ENCODE data around the gene RGS3. TPM values are rescaled to one million over a fixed set of nuclear protein-coding genes. Genes with fewer than 3 reads are reported as not detected.
A peak's percentile ranks its signal among the peaks of the same experiment; 100 is the strongest.

The RGS3 gene
- total and polyA plus RNA-seq, 2 of the 13 experiments (the other 11 are each of a cell fraction or from before 2014, with no cell fraction given), result 17.1 to 28.8 TPM

DNA sequence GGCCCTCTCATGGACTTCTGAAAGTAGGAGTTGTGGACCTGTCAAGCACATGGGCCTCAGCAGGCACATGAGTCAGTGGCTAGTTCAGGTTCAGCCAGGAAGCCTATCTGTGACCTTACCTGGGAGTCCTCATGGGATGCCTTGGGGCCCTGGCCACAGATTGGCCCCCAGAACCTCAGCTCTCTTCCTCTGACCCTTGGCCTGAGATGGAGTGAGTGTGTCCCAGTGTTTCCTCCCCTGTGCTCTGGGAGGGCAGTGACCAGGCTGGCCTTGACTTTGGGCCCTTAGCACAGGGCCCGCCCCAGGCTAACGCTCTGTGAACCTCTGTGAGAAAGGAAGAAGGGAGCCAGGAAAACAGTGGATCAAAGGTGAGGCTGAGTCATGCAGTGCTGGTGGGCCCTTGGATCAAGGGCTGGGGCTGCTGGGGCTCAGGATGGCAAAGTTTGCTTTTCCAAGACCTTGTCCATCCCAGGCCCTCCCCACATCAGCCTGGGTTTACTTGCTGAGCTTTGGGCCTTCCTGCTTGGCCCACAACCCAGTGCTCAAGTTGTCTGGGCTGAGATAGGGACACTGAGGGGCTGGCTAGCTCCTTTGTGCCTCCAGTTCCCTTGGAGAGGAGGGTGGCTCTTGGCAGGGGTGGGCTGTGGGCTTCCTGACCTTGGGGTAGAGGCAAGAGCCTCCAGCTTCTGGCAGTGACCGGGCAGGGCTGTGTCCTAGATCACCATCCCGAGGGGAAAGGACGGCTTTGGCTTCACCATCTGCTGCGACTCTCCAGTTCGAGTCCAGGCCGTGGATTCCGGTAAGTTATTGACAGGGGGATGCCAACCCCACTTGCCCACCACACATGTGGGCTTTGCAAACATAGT lies 41.4 kb downstream of the RGS3 start (continued):
- TF ChIP-seq, protein P1, sequence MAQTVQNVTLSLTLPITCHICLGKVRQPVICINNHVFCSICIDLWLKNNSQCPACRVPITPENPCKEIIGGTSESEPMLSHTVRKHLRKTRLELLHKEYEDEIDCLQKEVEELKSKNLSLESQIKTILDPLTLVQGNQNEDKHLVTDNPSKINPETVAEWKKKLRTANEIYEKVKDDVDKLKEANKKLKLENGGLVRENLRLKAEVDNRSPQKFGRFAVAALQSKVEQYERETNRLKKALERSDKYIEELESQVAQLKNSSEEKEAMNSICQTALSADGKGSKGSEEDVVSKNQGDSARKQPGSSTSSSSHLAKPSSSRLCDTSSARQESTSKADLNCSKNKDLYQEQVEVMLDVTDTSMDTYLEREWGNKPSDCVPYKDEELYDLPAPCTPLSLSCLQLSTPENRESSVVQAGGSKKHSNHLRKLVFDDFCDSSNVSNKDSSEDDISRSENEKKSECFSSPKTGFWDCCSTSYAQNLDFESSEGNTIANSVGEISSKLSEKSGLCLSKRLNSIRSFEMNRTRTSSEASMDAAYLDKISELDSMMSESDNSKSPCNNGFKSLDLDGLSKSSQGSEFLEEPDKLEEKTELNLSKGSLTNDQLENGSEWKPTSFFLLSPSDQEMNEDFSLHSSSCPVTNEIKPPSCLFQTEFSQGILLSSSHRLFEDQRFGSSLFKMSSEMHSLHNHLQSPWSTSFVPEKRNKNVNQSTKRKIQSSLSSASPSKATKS (CRISPR knock-in tag; IDR thresholded peaks at IDR 0.05), result no peak
- TF ChIP-seq ZSCAN29 (CRISPR knock-in tag; conservative IDR thresholded peaks at IDR 0.05), result peak; percentile 86
- TF ChIP-seq, protein P2, sequence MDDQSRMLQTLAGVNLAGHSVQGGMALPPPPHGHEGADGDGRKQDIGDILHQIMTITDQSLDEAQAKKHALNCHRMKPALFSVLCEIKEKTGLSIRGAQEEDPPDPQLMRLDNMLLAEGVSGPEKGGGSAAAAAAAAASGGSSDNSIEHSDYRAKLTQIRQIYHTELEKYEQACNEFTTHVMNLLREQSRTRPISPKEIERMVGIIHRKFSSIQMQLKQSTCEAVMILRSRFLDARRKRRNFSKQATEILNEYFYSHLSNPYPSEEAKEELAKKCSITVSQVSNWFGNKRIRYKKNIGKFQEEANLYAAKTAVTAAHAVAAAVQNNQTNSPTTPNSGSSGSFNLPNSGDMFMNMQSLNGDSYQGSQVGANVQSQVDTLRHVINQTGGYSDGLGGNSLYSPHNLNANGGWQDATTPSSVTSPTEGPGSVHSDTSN (CRISPR knock-in tag; IDR thresholded peaks at IDR 0.05; ENCODE audit: borderline replicate concordance), result no peak
- TF ChIP-seq, protein P3, sequence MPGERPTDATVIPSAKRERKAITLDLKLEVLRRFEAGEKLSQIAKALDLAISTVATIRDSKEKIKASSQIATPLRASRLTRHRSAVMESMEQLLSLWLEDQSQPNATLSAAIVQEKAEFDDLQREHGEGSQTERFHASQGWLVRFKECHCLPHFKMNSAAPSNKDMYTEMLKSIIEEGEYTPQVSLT (CRISPR knock-in tag; IDR thresholded peaks at IDR 0.05; ENCODE audit: borderline replicate concordance, low read depth), result no peak
- peak; percentile 96 for TF ChIP-seq ZBTB7B (CRISPR knock-in tag; IDR thresholded peaks at IDR 0.05)
- TF ChIP-seq MED8 (CRISPR knock-in tag; IDR thresholded peaks at IDR 0.05; ENCODE audit: insufficient replicate concordance), result peak; percentile 76
- TF ChIP-seq ZNF160 (CRISPR knock-in tag; IDR thresholded peaks at IDR 0.05), result no peak; the same call in 1 of the 2 replicates
- TF ChIP-seq REL (CRISPR knock-in tag; conservative IDR thresholded peaks at IDR 0.05), result no peak
- TF ChIP-seq, protein P4, sequence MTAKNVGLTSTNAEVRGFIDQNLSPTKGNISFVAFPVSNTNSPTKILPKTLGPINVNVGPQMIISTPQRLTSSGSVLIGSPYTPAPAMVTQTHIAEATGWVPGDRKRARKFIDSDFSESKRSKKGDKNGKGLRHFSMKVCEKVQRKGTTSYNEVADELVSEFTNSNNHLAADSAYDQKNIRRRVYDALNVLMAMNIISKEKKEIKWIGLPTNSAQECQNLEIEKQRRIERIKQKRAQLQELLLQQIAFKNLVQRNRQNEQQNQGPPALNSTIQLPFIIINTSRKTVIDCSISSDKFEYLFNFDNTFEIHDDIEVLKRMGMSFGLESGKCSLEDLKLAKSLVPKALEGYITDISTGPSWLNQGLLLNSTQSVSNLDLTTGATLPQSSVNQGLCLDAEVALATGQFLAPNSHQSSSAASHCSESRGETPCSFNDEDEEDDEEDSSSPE (CRISPR knock-in tag; IDR thresholded peaks at IDR 0.05), result 0 out of 2 replicates have a peak, but pooled peaks have one; percentile 34
- TF ChIP-seq CCAR2 (optimal IDR thresholded peaks at IDR 0.05; ENCODE audit: low read depth, low read length), result no peak
- TF ChIP-seq HOXA9 (CRISPR knock-in tag; IDR thresholded peaks at IDR 0.05; ENCODE audit: borderline replicate concordance), result no peak
- TF ChIP-seq ZNF572 (CRISPR knock-in tag; IDR thresholded peaks at IDR 0.05), result peak; percentile 19; the same call in 1 of the 2 replicates
- peak; percentile 91 for TF ChIP-seq ZFX (CRISPR knock-in tag; IDR thresholded peaks at IDR 0.05; ENCODE audit: low read depth)
- TF ChIP-seq ZNF775 (CRISPR knock-in tag; IDR thresholded peaks at IDR 0.05; ENCODE audit: borderline replicate concordance), result 0 out of 2 replicates have a peak, but pooled peaks have one; percentile 70
- TF ChIP-seq, protein P5, sequence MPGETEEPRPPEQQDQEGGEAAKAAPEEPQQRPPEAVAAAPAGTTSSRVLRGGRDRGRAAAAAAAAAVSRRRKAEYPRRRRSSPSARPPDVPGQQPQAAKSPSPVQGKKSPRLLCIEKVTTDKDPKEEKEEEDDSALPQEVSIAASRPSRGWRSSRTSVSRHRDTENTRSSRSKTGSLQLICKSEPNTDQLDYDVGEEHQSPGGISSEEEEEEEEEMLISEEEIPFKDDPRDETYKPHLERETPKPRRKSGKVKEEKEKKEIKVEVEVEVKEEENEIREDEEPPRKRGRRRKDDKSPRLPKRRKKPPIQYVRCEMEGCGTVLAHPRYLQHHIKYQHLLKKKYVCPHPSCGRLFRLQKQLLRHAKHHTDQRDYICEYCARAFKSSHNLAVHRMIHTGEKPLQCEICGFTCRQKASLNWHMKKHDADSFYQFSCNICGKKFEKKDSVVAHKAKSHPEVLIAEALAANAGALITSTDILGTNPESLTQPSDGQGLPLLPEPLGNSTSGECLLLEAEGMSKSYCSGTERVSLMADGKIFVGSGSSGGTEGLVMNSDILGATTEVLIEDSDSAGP (CRISPR knock-in tag; IDR thresholded peaks at IDR 0.05; ENCODE audit: borderline replicate concordance), result peak; percentile 91
- no peak for TF ChIP-seq DNMT1 (CRISPR knock-in tag; IDR thresholded peaks at IDR 0.05)
- TF ChIP-seq, protein P6, sequence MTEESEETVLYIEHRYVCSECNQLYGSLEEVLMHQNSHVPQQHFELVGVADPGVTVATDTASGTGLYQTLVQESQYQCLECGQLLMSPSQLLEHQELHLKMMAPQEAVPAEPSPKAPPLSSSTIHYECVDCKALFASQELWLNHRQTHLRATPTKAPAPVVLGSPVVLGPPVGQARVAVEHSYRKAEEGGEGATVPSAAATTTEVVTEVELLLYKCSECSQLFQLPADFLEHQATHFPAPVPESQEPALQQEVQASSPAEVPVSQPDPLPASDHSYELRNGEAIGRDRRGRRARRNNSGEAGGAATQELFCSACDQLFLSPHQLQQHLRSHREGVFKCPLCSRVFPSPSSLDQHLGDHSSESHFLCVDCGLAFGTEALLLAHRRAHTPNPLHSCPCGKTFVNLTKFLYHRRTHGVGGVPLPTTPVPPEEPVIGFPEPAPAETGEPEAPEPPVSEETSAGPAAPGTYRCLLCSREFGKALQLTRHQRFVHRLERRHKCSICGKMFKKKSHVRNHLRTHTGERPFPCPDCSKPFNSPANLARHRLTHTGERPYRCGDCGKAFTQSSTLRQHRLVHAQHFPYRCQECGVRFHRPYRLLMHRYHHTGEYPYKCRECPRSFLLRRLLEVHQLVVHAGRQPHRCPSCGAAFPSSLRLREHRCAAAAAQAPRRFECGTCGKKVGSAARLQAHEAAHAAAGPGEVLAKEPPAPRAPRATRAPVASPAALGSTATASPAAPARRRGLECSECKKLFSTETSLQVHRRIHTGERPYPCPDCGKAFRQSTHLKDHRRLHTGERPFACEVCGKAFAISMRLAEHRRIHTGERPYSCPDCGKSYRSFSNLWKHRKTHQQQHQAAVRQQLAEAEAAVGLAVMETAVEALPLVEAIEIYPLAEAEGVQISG (CRISPR knock-in tag; IDR thresholded peaks at IDR 0.05), result peak; percentile 83; the same call in 1 of the 2 replicates
- peak; percentile 98 for TF ChIP-seq ZKSCAN8 (CRISPR knock-in tag; IDR thresholded peaks at IDR 0.05; ENCODE audit: borderline replicate concordance)
